ENCODE measurements around the gene TANGO2. TPM values are rescaled to one million over a fixed set of nuclear protein-coding genes. Genes with fewer than 3 reads are reported as not detected.

Gene TANGO2
- total and polyA plus RNA-seq, 2 donors (not counting 1 experiment from before 2014, with no cell fraction given) = 75.5 to 75.6 TPM

DNA sequence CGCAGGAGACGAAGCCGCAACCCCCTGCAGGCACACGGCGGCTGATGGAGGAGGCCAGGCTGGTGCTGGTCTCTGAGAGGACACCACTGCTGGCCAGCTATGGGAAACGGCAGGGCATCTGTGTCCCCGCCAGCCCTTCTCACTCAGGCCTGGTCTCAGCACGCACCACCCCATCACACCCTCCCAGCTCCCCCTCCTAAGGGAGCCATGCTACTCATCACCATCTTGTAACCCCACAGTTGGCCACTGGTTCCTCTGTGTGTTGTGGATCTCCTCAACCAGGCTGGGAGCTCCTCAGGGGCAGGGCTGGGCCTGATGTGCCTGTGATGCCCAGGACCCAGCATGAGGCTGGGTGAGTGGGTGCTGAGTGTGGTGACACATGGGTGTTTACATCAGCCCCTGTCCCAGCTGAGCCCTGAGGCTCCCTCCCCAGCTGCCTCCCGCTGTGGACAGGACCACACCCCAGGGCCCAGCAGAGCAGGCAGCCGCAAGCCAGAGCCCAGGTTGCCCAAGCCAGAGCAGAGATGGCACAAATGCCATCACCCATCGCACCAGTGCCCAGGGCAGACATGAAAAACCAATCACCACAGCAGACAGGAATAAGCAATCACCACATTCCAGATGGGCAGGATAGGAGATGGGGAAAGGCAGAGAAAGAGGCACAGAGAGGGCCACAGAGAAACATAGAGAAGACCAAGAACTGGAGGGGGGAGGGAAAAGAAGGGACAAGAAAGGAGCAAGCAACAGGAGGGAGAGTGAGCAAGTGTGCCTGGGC, 12.5 kb upstream of the TANGO2 start:
- intact Hi-C loops (cut with micrococcal nuclease) = no loop called here
- Histone ChIP-seq H3K27ac (ENCODE audit: low read length in 2 of 2) (no peak overlapping the region), H2AFZ (ENCODE audit: insufficient read depth, low read depth, low read length, poor library complexity, severe bottlenecking) (no peak overlapping the region), H3K36me3 (replicated peaks in 1 of 2; ENCODE audit: control extremely low read depth in 1 of 2, control insufficient read depth in 1 of 2, extremely low read depth in 1 of 2, insufficient read depth in 2 of 2, low read length in 1 of 2) (no peaks in the 10 kb centered on the region), H4K20me1 (ENCODE audit: control insufficient read depth, insufficient read depth, low read length, poor library complexity, severe bottlenecking) (no peaks in the 10 kb centered on the region), H3K4me1 (ENCODE audit: control insufficient read depth in 2 of 2, insufficient read depth in 2 of 2, low read length in 2 of 2) (no peaks in the 10 kb centered on the region), H3K27me3 (replicated peaks in 1 of 4; ENCODE audit: control extremely low read depth in 1 of 4, control insufficient read depth in 3 of 4, insufficient read depth in 4 of 4, low read length in 3 of 4) (no peaks in the 10 kb centered on the region), H3K4me3 (ENCODE audit: control extremely low read depth in 1 of 5, extremely low read depth in 1 of 5, insufficient read depth in 1 of 5, low read depth in 2 of 5, low read length in 4 of 5) (no peak overlapping the region), H3K9ac (ENCODE audit: low read length) (no peak overlapping the region), H3K4me2 (replicated peaks; ENCODE audit: low read depth, low read length, poor library complexity, severe bottlenecking) (no peak overlapping the region), H3K79me2 (ENCODE audit: control insufficient read depth, insufficient read depth, low read length) (peaks cover 3% of the 10 kb centered on the region), H3K9me3 (ENCODE audit: control extremely low read depth in 1 of 3, control insufficient read depth in 2 of 3, insufficient read depth in 1 of 3, low read length in 2 of 3) (peaks cover 0 to 5% (median 1%) of the 10 kb centered on the region in 3 donors)
- TF ChIP-seq, protein P1, sequence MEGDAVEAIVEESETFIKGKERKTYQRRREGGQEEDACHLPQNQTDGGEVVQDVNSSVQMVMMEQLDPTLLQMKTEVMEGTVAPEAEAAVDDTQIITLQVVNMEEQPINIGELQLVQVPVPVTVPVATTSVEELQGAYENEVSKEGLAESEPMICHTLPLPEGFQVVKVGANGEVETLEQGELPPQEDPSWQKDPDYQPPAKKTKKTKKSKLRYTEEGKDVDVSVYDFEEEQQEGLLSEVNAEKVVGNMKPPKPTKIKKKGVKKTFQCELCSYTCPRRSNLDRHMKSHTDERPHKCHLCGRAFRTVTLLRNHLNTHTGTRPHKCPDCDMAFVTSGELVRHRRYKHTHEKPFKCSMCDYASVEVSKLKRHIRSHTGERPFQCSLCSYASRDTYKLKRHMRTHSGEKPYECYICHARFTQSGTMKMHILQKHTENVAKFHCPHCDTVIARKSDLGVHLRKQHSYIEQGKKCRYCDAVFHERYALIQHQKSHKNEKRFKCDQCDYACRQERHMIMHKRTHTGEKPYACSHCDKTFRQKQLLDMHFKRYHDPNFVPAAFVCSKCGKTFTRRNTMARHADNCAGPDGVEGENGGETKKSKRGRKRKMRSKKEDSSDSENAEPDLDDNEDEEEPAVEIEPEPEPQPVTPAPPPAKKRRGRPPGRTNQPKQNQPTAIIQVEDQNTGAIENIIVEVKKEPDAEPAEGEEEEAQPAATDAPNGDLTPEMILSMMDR (IDR thresholded peaks at IDR 0.05) = no peak
- TF ChIP-seq EZH2 (IDR thresholded peaks at IDR 0.05; ENCODE audit: borderline replicate concordance, insufficient read depth, low read depth, low read length, poor library complexity, severe bottlenecking) = no peak
- Mint-ChIP-seq H3K27ac (no peak overlapping the region), H3K9me3 (ENCODE audit: insufficient read depth) (peaks cover 3% of the 10 kb centered on the region), H3K4me3 (no peak overlapping the region), H3K27me3 (no peaks in the 10 kb centered on the region), H3K4me1 (no peaks in the 10 kb centered on the region)
- CTCF ChIA-PET = interaction anchor here (1.6 kb wide), 1 partner anchor 37 kb away, joined by 3 read pairs; no protein-coding TSS in a partner anchor
- POLR2A ChIA-PET = no interaction called here
- ATAC-seq (ENCODE audit: low read depth) (no peak), DNase-seq (no peak)
- 96% methylated on average over 8 of the region's 11 CpGs for WGBS (ENCODE audit: insufficient coverage)

DNA sequence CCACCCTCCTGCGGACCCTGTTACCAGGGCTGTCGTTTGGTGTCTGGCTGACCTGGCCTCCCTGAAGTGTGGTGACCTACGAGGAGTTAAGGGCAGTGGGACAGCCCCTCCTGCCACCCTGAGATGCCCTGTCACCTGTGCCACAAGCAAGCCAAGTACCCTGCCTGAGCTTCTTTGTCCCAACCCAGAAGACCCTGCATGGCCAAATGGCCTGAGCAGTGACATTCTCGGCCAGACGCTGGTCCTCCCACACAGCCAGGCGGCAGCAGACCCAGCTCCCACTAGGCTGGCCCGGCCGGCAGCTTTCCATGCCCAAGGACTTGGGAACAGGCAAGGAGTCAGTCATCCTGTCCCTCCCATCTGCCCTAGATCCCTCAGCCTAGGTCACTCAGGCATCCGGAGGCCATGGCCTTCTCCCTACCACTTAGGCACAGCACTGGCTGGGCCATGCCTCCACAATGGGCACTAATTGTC, 11.9 kb upstream of the TANGO2 start:
- ChIA-PET POLR2A (no interaction called here), CTCF (interaction anchor here (1.6 kb wide), 1 partner anchor 38 kb away, joined by 3 read pairs; no protein-coding TSS in a partner anchor)
- no peaks in the 10 kb centered on the region for H3K36me3 ChIP-seq (replicated peaks in 1 of 2; ENCODE audit: control extremely low read depth in 1 of 2, control insufficient read depth in 1 of 2, extremely low read depth in 1 of 2, insufficient read depth in 2 of 2, low read length in 1 of 2)
- H2AFZ ChIP-seq (ENCODE audit: insufficient read depth, low read depth, low read length, poor library complexity, severe bottlenecking) = no peak overlapping the region
- TF ChIP-seq EZH2 (IDR thresholded peaks at IDR 0.05; ENCODE audit: borderline replicate concordance, insufficient read depth, low read depth, low read length, poor library complexity, severe bottlenecking) = no peak
- TF ChIP-seq, protein P1 (IDR thresholded peaks at IDR 0.05) = no peak
- H3K4me1 ChIP-seq (ENCODE audit: control insufficient read depth in 2 of 2, insufficient read depth in 2 of 2, low read length in 2 of 2) = no peaks in the 10 kb centered on the region
- Mint-ChIP-seq H3K27ac (no peak overlapping the region), H3K9me3 (ENCODE audit: insufficient read depth) (no peaks in the 10 kb centered on the region), H3K4me3 (no peak overlapping the region), H3K27me3 (no peaks in the 10 kb centered on the region), H3K4me1 (no peaks in the 10 kb centered on the region)
- H3K4me2 ChIP-seq (replicated peaks; ENCODE audit: low read depth, low read length, poor library complexity, severe bottlenecking) = no peak overlapping the region
- no peaks in the 10 kb centered on the region for H4K20me1 ChIP-seq (ENCODE audit: control insufficient read depth, insufficient read depth, low read length, poor library complexity, severe bottlenecking)
- no peaks in the 10 kb centered on the region for H3K27me3 ChIP-seq (replicated peaks in 1 of 4; ENCODE audit: control extremely low read depth in 1 of 4, control insufficient read depth in 3 of 4, insufficient read depth in 4 of 4, low read length in 3 of 4)
- peaks cover 0 to 3% (median 1%) of the 10 kb centered on the region in 3 donors for H3K9me3 ChIP-seq (ENCODE audit: control extremely low read depth in 1 of 3, control insufficient read depth in 2 of 3, insufficient read depth in 1 of 3, low read length in 2 of 3)
- DNase-seq (no peak), ATAC-seq (ENCODE audit: low read depth) (no peak)
- 100% methylated on average over 9 of the region's 9 CpGs for WGBS (ENCODE audit: insufficient coverage)
- peaks cover 5% of the 10 kb centered on the region for H3K79me2 ChIP-seq (ENCODE audit: control insufficient read depth, insufficient read depth, low read length)
- H3K9ac ChIP-seq (ENCODE audit: low read length) = no peak overlapping the region
- H3K4me3 ChIP-seq (ENCODE audit: control extremely low read depth in 1 of 5, extremely low read depth in 1 of 5, insufficient read depth in 1 of 5, low read depth in 2 of 5, low read length in 4 of 5) = no peak overlapping the region
- no peak overlapping the region for H3K27ac ChIP-seq (ENCODE audit: low read length in 2 of 2)
- intact Hi-C loops (cut with micrococcal nuclease) = no loop called here

All from B cell (primary cell).